HepG2 (cell line): ENCODE data around the gene IPP. TPM values are rescaled to one million over a fixed set of nuclear protein-coding genes. Genes with fewer than 3 reads are reported as not detected.
A peak's percentile ranks its signal among the peaks of the same experiment; 100 is the strongest.

Source experiments
- ATAC-seq: fragments of 200-7000 bp; cut with Tn5 transposase; 3 replicates; pipeline ENCODE4 v1.9.1; 2020; ENCODE audit warnings: mild to moderate bottlenecking, moderate library complexity
- BruUV-seq: library from RNA; stranded (reverse); fragments of 400-500 nt; replicated peaks from 2 replicates; lab custom pipeline; 2021; lab: Mats Ljungman, UMichigan
- CTCF ChIA-PET: fragments of 300-600 bp; formaldehyde crosslinking; extraction: SDS; loops from one replicate; lab custom pipeline; 2021; ENCODE audit warnings: low total read pairs, inconsistent platforms, low intra/inter-chr PET ratio; lab: Yijun Ruan, JAX
- POLR2A ChIA-PET: fragments of 350-600 bp; sonication (Branson Sonifier 250); formaldehyde crosslinking; loops from one replicate; lab custom pipeline; 2020; ENCODE audit warnings: antibody characterized with exemption, inconsistent platforms; lab: Yijun Ruan, JAX
- DNase-seq: peaks from one replicate; pipeline ENCODE4 v3.0.0-alpha.2; 2015; ENCODE audit warnings: low spot score
- FAIRE-seq: peaks from 3 replicates; lab custom pipeline; 2011; peaks lifted over from hg19 to GRCh38; lab: Jason Lieb, UNC
- H2AFZ ChIP-seq: one replicate; pipeline ENCODE4 v1.6.1; 2011; ENCODE audit warnings: low read length, inconsistent platforms
- H3K27ac ChIP-seq: fragments of 300-600 bp; 3 replicates; pipeline ENCODE4 v1.8.0; 2011; ENCODE audit warnings: mixed run types, mild to moderate bottlenecking, mixed read lengths, low read length, inconsistent platforms; ENCODE audit not compliant: insufficient read depth; ENCODE audit errors: extremely low read length
- H3K27me3 ChIP-seq, 2 experiments: fragments of 200-600 bp in 1 of 2; 2 replicates in 1 of 2; 3 replicates in 1 of 2; pipeline versions ENCODE4 v1.6.0 to v1.8.0; 2011; ENCODE audit warnings: low read length in 2 of 2, mild to moderate bottlenecking in 2 of 2, moderate library complexity in 2 of 2, inconsistent platforms in 1 of 2; ENCODE audit not compliant: insufficient read depth in 2 of 2, control insufficient read depth in 1 of 2
- H3K36me3 ChIP-seq, 2 experiments: fragments of 200-600 bp in 1 of 2; replicated peaks in 1 of 2; 2 replicates in 1 of 2; 3 replicates in 1 of 2; pipeline versions ENCODE4 v1.5.1 to v1.8.0; 2011; ENCODE audit warnings: low read length in 2 of 2, inconsistent platforms in 1 of 2; ENCODE audit not compliant: insufficient read depth in 2 of 2, control insufficient read depth in 1 of 2
- H3K4me1 ChIP-seq: 2 replicates; pipeline ENCODE4 v1.5.1; 2012; ENCODE audit warnings: low read length, inconsistent platforms; ENCODE audit not compliant: insufficient read depth
- H3K4me2 ChIP-seq: 2 replicates; pipeline ENCODE4 v1.6.0; 2011; ENCODE audit warnings: low read depth, low read length, inconsistent platforms
- H3K4me3 ChIP-seq, 3 experiments: fragments of 200-600 bp in 1 of 3; sonication (generic), shearing (Covaris generic) in 1 of 3; replicated peaks in 1 of 3; 2 replicates each; pipeline ENCODE4 v1.5.1; 2011 to 2016; ENCODE audit warnings: low read length in 3 of 3, inconsistent platforms in 2 of 3, low read depth in 2 of 3, mild to moderate bottlenecking in 2 of 3, control low read depth in 1 of 3, mixed read lengths in 1 of 3; ENCODE audit not compliant: insufficient read depth in 1 of 3
- H3K79me2 ChIP-seq: one replicate; pipeline ENCODE4 v1.6.1; 2011; ENCODE audit warnings: low read length, inconsistent platforms; ENCODE audit not compliant: insufficient read depth
- H3K9ac ChIP-seq: 2 replicates; pipeline ENCODE4 v1.6.0; 2011; ENCODE audit warnings: mild to moderate bottlenecking, low read depth, low read length, inconsistent platforms; ENCODE audit not compliant: insufficient read depth
- H3K9me3 ChIP-seq: 2 replicates; pipeline ENCODE4 v1.5.1; 2012; ENCODE audit warnings: mild to moderate bottlenecking, low read length
- H4K20me1 ChIP-seq: 2 replicates; pipeline ENCODE4 v1.6.0; 2011; ENCODE audit warnings: inconsistent platforms, mild to moderate bottlenecking, low read length, moderate library complexity; ENCODE audit not compliant: insufficient read depth
- ADNP ChIP-seq: sonication (generic); formaldehyde crosslinking; IDR thresholded peaks from 2 replicates; pipeline ENCODE4 v1.4.0; 2020; ENCODE audit warnings: missing genetic modification reagents
- ARNTL ChIP-seq: sonication (generic); formaldehyde crosslinking; IDR thresholded peaks from 2 replicates; pipeline ENCODE4 v1.4.0; 2020; ENCODE audit warnings: mild to moderate bottlenecking, missing genetic modification reagents
- GLI4 ChIP-seq: sonication (generic); formaldehyde crosslinking; IDR thresholded peaks from 2 replicates; pipeline ENCODE4 v1.5.1; 2020; ENCODE audit warnings: missing genetic modification reagents, mild to moderate bottlenecking, moderate library complexity, borderline replicate concordance
- KDM1A ChIP-seq: IDR thresholded peaks from 2 replicates; pipeline ENCODE4 v1.6.1; 2016; ENCODE audit warnings: missing compliant biosample characterization
- RXRA ChIP-seq: sonication (generic); formaldehyde crosslinking; IDR thresholded peaks from 2 replicates; pipeline ENCODE4 v1.5.1; 2020; ENCODE audit warnings: missing genetic modification reagents
- STAT6 ChIP-seq: sonication (generic); formaldehyde crosslinking; IDR thresholded peaks from 2 replicates; pipeline ENCODE4 v1.4.0; 2020; ENCODE audit warnings: missing genetic modification reagents, mild to moderate bottlenecking, borderline replicate concordance
- ZNF367 ChIP-seq: sonication (generic); formaldehyde crosslinking; IDR thresholded peaks from 2 replicates; pipeline ENCODE4 v1.4.0; 2020; ENCODE audit warnings: missing genetic modification reagents, borderline replicate concordance
- ZNF431 ChIP-seq: sonication (generic); formaldehyde crosslinking; IDR thresholded peaks from 2 replicates; pipeline ENCODE4 v1.9.0; 2022; ENCODE audit warnings: missing genetic modification reagents, low read depth, mild to moderate bottlenecking, borderline replicate concordance
- ZNF766 ChIP-seq: sonication (generic); formaldehyde crosslinking; IDR thresholded peaks from 2 replicates; pipeline ENCODE4 v1.5.0; 2020; ENCODE audit warnings: missing genetic modification reagents, borderline replicate concordance
- WGBS: methylation state at CpG from one replicate; pipeline ENCODE4 v1.1.6; 2017; ENCODE audit warnings: low lambda C conversion rate; 5-methylcytosine and 5-hydroxymethylcytosine counted together
- in situ Hi-C: cut with HindIII; loops from 2 replicates; pipeline ENCODE4 v1.10.0; 2017; ENCODE audit warnings: low pct_unique_long_range_greater_than_20kb; ENCODE audit not compliant: extremely low pct_ligation_motif_present
- intact Hi-C: fragments of 100-400 bp; cut with micrococcal nuclease; formaldehyde crosslinking; loops from one replicate; pipeline ENCODE4 v1.10.0; 2022; ENCODE audit not compliant: unreplicated experiment
- polyA plus RNA-seq, 8 experiments: library from polyadenylated mRNA; depleted of rRNA in 3 of 8; stranded (reverse) in 7 of 8; unstranded in 1 of 8; fragments of >200 nt; fragmentation: Illumina TruSeq in 4 of 8; extraction: Trizol in 4 of 8; gene quantifications; 2 replicates each; pipeline versions ENCODE4 v1.2.1 to v1.2.3, GENCODE V29; 2011 to 2016; ENCODE audit warnings: low read depth in 4 of 8, missing spikeins in 1 of 8, mixed read lengths in 1 of 8; ENCODE audit not compliant: insufficient read depth in 1 of 8
- total RNA-seq, 5 experiments: library from RNA; depleted of rRNA; stranded (reverse); fragments of >200 nt; fragmentation: Illumina TruSeq; extraction: Trizol; gene quantifications; 2 replicates each; pipeline ENCODE4 v1.2.3, GENCODE V29; 2016; ENCODE audit warnings: low read depth in 1 of 5

Gene IPP
- total and polyA plus RNA-seq, 2 of the 13 experiments (the other 11 are each of a cell fraction or from before 2014, with no cell fraction given) = 3.0 to 9.7 TPM

DNA sequence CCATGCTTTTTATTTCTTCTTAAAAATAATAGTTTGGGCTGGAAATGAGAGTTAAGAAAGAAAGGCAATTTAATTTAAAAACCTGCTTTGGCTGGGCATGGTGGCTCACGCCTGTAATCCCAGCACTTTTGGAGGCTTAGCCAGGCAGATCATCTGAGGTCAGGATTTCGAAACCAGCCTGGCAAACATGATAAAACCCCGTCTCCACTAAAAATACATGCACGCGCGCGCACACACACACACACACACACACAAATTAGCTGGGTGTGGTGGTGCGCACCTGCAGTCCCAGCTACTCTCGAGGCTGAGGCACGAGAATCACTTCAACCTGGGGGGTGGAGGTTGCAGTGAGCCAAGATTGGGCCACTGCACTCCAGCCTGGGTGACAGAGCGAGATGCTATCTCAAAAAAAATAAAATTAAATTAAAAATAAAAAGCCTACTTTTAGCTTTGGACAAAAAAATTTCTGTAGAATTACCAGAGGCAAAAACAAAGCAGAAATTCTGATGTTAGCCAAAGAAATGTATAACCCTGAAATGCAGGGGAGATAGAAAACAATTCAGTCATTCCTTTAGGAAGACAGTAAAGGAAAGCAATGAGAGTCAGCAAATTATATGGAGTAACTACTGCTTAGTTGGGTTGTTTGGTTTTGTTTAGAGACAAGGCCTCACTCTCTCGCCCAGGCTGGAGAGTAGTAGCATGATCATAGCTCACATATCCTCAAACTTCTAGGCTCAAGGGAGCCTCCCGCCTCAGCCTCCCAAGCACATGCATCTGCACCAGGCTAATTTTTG lies 15.7 kb upstream of the IPP start (continued):
- TF ChIP-seq RXRA (CRISPR knock-in tag) (peak; percentile 72; the same call in 1 of the 2 replicates), ARNTL (CRISPR knock-in tag) (no peak)

GRCh38 chr1:45762291-45762690 lies 11.8 kb upstream of the IPP start:
- DNase-seq (no peak), ATAC-seq (no peak), FAIRE-seq (no peak)
- in situ Hi-C loops = no loop called here
- no peak for TF ChIP-seq ZNF367
- no peak for TF ChIP-seq ZNF766 (CRISPR knock-in tag)
- no peak for TF ChIP-seq STAT6 (CRISPR knock-in tag)
- no peak for TF ChIP-seq GLI4 (CRISPR knock-in tag)
- TF ChIP-seq ZNF431 (CRISPR knock-in tag) = no peak
- no peak for TF ChIP-seq KDM1A (CRISPR knock-in tag)
- TF ChIP-seq ADNP (CRISPR knock-in tag) = no peak
- ChIA-PET CTCF (no interaction called here), POLR2A (no interaction called here)
- WGBS = 36% methylated on average over 3 of the region's 3 CpGs
- H3K4me3 ChIP-seq = no peak overlapping the region
- H4K20me1 ChIP-seq = no peaks in the 10 kb centered on the region
- peaks cover 13% of the 10 kb centered on the region for H3K4me1 ChIP-seq
- H3K9me3 ChIP-seq = no peaks in the 10 kb centered on the region
- H3K4me2 ChIP-seq = no peak overlapping the region
- no peaks in the 10 kb centered on the region for H3K79me2 ChIP-seq
- no peak overlapping the region for H3K9ac ChIP-seq
- H3K27me3 ChIP-seq = peaks cover 2 to 23% of the 10 kb centered on the region in 2 experiments; a peak in 3 of 5 replicates
- no peaks in the 10 kb centered on the region for H3K36me3 ChIP-seq
- no peak overlapping the region for H3K27ac ChIP-seq
- intact Hi-C loops = no loop called here
- no TSS peak for BruUV-seq
- no peak overlapping the region for H2AFZ ChIP-seq
